GM19043 (cell line): ENCODE measurements around the gene CRNKL1.

Experiments used
- ATAC-seq: cut with Tn5 transposase; IDR thresholded peaks from one replicate; pipeline ENCODE4 v1.9.1; 2021; ENCODE audit warnings: low read depth; ENCODE audit not compliant: unreplicated experiment

CRNKL1 gene

DNA sequence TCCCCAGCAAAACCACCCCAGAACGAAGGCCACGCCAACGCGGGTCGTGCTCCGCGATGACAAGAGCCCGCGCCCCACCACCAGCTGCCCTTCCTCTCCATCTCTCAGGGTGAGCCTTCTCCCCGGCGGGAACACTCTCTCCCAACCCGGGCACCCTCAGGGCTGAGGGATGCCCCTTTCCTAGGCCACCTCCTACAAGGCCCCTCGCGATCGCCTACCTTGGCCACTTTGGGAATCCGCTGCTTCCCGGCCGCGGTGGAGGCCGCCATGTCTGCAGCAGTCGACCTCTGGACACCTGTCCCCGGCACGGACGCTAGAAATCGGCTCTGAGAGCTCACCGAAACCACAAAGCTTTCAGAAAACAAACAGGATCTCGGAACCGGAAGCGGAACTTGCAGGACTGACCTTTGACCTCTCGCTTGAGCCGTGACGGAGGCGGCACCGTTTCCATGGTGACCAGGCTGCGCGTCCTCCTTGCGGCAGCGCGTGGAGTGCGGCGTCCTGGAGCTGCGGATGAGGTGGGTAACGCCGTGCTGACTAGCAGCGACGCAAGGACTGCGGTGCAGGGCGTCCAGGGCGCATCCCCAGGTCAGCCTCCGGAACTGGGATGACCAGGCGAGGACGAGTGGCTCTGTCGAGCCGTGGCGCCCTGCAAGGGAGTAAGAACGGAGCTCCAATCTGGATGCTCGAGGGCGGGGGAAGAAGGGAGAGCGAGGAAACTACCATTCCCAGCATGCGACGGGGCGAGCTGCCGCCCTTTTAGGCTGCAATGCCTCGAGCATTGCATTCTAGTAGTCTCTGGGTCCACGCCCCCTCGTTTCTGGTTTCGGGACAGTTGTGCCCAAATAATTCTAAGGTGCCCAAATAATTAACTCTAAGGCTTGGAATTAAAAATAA, at the start of gene CRNKL1, which contains the start of gene CFAP61:
CRNKL1 (minus strand) TSS at position 393 of the 897 bp plus-strand sequence; CDS start at position 269, 124 bp downstream.
CFAP61 (plus strand) TSS at position 459 of the 897 bp plus-strand sequence. CDS start 4,122 bp downstream, outside the sequence.
- ATAC-seq: peak; percentile 86

DNA sequence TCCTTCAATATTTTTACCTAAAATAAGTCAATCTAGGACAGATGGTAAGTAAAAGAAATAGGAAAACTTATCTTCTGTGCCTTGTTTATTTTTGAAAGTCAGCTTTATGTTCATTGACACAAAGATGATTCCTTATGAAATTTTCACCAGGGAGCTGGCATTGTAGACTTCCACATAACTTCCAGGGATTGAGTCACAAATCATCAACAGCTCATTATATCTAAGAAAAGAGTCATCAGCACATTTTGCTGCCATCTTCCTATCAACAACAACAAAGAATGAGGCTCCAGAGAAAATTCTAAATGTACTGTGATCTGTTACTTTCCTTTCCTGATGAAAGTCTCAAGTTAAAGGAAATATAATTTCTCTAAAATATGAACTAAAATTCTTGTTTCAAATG, 48.6 kb upstream of the CRNKL1 start:
- ATAC-seq: no peak

DNA sequence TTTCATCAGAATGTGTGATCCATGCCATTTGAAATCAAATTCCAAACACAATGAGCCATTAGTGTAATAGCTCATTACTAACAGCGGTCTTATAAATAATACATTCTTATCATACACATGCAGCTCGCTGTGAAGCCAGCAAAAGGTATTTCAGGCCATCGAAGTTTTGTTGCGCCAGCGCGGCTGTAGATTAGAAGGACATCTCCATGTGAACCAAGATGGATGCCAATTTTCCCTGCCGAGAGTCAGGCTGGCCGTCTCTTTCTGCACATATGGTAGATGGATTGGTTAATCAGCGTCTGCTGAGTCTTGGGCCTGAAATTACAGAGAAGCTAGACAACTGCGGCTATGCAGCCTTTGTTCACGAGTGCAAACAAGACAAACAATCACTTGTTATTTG, 44.2 kb upstream of the CRNKL1 start:
- ATAC-seq: no peak

DNA sequence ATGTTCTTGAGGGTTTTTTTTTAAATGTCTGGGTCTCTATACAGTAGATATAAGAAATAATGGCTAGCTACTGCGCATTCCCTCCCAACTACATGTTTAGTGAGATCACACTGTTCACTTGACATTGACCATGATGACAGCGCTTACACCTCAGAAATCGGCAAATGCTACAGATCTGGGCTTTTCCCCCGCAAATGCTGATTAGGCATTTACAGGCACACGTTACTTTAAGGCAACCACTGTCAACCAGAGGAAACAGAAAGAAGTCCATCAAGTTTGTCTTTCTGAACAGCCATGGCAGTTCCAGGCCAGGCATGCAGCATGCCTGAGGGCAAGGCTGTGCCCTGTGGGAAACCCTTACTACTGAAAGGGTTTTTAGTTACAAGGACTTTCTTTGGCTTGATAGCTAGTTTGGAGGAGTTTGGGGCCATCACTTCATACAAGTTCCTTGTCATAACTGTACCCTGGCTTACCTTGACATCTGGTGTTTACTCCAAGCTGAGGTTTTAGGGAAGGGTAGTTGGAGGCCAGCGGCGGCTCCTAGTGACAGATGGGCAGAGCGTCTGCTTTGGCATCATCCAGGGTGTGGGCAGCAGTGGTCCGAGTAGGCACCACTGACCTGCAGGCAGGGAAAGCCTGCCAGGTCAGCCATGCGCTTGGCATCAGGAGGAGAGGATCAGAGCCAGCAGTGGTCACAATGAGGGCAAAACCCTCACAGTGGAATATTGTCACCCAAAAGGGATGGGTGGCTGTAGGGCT, 43.0 kb upstream of the CRNKL1 start:
- ATAC-seq: no peak

DNA sequence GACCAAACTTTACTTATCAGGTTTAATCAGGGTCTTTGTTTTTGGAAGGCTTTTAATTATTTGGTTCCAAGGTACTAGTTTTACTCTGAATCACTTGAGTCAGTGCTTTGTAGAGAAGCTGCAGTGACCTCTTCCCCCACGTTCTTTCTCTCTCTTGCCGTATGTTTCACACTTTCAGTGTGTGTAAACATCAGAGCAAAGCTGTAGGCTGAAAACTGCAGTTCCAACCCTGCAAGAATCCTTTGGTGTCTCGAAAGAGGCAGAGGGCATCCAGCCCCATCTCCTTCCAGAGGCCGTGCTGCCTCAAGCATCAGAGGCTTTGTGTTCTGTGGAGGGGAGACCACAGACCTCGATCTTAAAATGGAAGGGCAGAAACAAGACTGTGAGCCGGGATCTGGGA, 42.1 kb upstream of the CRNKL1 start:
- ATAC-seq: no peak

DNA sequence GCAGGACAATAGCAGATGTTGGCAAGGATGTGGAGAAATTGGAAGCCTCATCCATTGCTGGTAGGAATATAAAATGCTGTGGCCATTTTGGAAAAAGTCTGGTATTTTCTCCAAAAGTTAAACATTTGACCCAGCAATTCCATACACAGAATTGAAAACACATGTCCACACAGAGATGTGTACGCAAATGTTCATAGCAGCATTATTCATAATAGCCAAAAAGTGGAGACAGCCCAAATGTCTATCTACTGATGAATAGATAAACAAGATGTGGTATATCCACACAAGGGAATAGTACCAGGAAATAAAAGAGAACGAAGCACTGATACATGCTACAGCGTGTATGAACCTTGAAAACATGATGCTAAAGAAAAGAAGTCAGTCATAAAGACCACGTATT, 40.6 kb upstream of the CRNKL1 start:
- ATAC-seq: no peak

DNA sequence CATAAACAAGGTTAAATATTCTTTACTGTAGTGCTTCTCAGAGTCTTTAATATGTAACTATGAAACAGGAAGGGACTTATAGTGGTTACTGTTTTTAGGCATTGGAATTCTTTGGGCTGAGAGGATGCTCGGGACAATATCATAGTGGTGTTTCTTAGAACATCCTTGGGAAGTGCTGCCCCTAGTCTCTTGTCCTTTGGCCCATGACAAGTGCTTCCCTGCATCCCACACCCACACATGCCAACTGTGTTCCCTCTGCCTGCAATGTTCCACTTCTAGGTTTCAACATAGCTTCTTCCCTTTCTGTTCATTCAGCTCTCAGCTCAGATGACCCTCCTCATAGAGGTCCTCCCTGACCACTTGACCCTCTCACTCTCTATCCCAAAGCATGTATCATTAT, 37.7 kb upstream of the CRNKL1 start:
- no peak for ATAC-seq

DNA sequence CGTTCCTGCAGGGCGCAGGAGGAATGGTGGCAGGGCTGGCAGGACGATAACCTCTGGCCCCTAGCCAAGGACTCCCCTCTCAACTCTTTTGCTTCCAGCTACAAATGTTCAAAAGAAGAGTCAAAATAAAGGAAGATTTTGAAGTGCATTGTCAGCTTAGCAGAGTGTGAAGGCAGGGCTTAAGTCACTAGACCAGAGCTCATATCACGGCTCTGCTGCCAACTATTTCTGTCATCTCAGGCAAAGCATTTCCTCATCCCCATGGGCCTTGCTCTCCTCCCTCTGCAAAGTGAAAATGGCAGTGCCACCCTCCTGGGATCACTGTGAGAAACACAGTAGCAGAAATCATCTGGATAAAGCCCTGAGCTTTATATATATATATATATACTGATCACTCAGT, 36.8 kb upstream of the CRNKL1 start:
- ATAC-seq: no peak

DNA sequence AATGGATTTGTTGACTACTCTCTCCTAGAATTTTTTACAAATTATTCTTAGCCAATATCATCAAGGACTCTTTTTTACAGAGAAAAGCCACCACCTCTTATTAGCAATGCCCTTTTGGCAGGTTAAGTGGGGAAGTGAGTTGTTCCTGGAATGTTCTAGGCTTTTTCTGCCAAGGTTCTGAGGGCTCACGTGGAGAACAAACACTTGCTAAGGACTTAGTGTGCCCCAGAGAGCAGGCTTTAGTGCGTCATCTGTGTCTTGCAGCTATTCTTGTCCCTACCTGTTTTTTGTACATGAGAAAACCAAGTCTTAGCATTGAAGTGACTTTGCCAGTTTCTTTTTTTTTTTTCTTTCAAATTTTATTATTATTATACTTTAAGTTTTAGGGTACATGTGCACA, 33.5 kb upstream of the CRNKL1 start:
- no peak for ATAC-seq

DNA sequence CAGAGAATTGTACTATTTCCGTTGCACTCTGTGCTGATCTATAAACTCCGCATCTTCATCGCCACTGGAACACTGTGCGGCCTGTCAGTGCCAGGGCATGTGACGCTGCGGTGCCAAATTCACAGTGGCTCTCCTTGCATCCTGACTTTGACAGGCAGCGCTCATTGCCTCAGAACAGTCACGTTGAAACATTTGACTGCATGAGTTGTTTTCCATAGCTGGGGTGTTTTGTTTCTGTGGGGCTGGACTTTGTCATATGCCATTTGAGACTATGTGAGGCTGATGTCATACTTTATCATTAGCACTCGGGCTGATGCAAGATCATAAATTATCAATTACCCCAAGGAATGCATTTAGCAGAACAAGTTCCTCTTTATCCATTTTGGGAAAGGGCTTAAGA, 32.8 kb upstream of the CRNKL1 start:
- ATAC-seq: no peak

DNA sequence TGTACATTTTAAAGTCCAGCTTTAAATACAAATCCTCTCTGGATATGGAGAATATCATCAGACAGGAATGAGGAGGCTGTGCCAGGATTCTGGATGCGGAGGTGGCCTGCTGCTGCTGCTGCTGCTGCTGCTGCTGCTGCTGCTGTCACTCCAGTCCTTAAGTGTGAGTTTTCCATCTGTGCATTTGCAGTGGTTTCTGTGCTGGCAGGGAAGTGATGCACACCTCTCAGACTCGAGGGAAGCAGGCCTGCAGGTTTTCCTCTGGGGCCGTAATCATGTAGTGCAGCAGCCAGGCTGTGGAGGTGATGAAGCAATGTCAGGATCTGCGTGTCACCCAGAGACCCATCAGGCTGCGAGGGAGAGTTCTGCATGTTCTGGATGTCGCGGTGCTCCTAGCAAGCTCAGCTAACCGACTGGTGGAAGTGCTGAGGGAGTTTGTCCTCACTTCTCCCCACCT, 32.1 kb upstream of the CRNKL1 start:
- no peak for ATAC-seq

DNA sequence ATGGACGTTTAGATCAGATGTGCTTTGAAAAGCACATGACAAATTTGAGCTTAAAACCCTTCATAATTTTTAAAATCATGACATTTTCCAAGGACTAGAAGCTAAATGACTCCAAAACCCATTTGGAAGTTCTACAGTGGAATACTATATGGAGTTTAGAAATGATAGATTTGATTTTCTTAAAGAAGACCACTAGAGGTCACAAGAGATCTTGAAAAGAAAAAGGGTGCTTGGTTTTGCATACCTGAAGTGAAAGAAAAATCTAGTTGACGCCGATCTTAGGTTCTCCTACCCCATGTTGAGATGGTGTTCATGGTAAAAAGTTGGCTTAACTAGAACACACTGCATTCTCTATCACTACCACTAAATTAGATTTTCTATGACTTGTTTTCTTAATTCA, 31.5 kb upstream of the CRNKL1 start:
- ATAC-seq: no peak

DNA sequence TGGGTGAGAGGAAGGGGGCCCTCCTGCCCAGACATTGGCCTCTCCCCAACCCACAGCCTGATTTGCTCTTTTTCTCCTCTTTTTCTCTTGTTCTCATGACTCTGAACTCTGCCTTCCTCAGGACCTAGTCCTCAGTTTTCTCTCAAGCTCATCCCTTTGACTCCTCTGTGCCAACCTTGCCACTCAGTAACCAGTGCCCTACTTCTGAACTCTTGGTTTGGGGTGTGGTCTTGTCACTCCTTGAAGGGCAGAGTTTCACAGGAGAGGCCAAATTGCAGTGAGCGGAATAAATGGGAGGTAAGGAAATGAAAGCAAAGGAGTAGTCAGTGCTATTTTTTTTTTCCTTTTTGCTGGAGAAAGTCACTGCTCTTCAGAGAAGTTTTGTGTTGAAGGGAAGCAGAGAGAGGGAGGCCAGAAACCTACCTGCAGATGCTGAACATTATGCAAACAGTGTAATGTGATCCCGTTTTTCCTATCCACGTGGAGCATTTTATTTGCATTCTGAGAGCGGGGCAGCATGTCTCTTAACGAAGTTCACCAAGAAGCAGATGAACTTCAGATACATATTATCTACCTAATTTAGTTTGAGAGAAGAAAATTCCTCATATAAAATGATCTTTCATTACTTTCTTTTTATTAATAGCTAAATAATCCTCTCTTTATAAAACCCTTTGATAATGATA, 27.0 kb upstream of the CRNKL1 start:
- ATAC-seq: no peak

DNA sequence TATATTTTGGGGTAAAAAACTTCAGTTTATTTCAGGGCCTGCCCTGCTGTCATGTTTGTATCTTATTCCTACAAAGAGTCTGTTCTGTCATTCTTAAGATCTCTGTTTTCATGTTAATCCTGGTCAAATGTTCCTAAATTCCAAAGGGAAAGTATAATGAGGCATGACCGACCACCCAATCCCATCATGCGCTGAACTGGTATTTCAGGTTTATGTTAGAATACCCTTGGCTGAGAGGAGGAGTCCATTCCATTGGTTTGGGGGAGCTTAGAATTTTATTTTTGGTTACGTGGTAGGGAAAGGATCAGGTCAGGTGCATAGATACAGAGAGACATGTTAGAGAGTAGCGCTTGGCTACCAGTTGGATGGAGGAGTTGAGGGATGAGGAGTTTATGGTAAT, 25.8 kb upstream of the CRNKL1 start:
- no peak for ATAC-seq

DNA sequence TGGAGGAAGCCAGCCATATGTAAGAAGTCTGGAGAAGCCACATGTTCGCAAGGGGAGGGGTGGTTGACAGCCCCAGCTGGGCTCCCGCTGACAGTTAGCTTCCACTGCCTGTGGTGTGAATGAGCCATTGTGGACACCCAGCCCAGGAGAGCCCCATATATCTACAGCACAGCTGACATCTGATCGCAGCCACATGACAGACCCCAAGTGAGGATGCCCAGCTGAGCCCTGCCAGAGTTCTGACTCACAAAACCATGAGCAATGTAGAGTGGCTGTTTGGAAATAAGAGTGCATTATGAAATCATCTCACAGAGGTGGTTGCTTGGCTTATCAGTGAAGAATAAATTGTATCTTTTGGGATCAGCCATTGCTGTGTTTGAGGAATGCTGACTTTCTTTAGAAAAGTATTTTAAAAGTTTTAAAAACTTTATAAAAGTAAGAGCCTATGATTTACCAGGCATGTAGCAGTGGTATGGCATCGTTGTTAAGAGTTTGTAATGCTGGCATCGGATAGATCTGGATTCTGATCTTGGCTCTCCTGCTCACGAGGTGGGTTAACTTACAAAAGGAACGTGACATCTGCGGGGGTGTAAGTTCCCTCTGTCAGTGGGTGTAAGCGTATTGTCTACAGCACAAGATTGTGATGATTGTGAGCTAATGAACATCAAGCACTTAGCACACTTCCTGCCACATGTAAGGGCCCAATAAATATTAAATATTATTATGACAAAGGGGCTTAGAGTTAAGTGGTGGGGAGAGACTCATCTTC, 24.2 kb upstream of the CRNKL1 start:
- no peak for ATAC-seq

DNA sequence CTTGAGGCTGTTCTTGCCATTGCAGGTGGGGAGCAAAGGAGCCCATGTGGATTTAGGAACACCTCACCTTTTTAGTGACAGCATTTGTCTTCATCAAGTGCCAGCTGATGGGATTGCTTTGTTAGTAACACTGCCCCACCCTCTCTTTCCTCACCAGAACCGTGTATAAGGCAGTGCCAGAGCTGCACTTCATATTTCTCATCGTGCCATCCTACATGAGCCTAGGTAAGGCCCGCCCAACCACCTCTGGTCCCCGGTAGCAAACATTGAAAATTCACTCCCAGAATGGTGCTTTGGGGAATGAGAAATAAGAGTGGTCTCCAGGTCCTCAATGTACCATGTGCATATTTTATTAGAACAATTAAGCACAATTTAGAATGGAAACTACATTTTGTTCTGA, 22.8 kb upstream of the CRNKL1 start:
- ATAC-seq: no peak

DNA sequence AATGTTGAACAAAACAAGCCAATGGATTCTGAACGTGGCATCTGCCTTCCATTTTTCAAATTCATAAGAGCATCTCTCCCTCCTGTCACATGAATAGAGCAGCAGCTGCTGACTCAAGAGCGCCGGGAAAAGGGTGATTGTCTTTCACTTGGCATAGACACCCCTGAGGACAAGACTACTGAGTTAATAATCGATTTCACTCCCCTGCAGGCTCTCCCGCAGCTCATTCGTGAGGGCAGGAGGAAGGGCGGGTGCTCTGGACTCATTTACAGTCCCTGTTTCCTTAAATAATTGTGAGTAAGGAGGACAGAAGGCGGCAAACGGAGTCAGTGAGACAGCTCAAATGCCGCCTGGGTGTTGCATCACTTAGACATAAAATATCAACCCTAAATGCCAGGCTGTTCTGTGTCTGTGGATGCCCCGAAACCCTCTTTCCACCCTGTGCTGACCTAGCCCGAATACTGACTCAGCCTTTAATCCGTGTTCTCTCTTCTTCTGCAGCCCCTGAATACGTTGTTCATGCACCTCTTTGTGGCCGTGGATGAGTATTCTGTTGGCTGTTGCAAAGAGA, 21.6 kb upstream of the CRNKL1 start:
- no peak for ATAC-seq

DNA sequence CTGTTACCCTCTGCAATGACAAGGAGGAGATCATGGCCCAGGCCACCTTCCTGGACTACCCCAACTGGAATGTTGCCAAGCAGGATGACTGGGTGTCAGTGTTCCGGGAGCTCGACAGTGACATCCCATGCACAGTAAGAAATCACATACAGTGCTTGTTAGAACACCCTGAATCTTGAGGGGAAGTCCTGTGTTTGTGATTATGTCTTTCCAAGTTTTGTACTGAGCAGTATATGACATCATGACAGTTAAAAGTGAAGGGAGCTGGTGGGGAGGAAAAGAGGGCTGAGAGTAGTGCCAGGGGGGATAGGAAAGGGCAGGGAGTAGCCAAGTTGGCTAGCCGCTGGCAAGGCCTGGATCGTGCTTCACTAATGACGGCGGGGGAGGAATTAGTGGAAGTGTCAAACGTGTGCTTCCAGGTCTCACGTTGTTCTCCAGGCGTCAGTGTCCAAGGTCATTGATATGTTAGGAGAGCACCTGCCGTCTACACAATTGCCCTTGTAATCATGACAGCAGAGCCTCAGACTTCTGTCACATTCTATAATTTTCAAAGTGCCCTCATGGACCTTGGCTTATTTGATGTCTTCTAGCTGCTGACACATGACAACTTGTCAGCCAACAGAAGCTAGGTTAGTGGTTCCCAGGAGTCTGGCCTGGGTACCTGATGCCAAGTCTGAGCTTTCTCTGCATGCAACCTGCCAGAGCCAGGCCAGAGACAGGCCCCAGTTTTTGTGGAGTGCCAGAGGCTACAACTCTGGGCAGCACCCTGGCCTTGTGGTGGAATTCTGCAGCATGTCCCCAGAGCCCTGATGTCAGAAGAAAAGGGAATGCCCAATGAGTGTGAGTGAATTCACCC, 18.8 kb upstream of the CRNKL1 start:
- no peak for ATAC-seq

DNA sequence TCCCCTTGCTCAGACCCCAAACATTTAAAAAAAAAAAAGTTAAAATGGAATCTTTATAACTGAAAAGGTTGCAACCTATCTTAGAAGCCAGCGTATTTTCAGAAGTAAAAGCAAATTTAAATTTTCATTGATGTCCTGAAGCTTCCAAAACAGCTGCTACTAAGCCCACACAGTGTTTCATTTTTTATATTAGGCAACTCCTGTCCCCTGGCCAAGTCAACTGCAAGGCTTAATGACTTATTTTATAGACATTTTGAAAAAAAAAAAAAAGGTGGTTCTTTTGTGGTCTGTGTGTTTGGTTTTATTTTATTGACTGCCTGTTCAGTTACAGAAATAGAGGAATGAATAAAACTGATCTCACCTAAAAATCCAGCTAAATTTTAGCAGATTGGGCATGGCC, 13.1 kb upstream of the CRNKL1 start:
- ATAC-seq: no peak
